ENCODE results near the gene EPHB2.
"Not testable (repeated sequence)": the region's sequence is repeated elsewhere in the genome, so short reads cannot be mapped to it uniquely, and the experiment has no call there.

The EPHB2 gene

GRCh38 chr1:22671999-22672398 lies 38.6 kb upstream of the EPHB2 start:
- TF ChIP-seq CTCF (IDR thresholded peaks at IDR 0.05; ENCODE audit: low read depth, low read length) = no peak
- DNase-seq (ENCODE audit: extremely low read depth, low read depth) = no peak

- peak; percentile 88 for TF ChIP-seq CTCF (IDR thresholded peaks at IDR 0.05; ENCODE audit: low read depth, low read length)
- DNase-seq (ENCODE audit: extremely low read depth, low read depth) = peak; percentile 23
These were observed 36.9 kb upstream of the EPHB2 start for GRCh38 chr1:22673486-22674409.

GRCh38 chr1:22674410-22674749 lies 36.3 kb upstream of the EPHB2 start:
- DNase-seq (ENCODE audit: extremely low read depth, low read depth) = no peak
- no peak for TF ChIP-seq CTCF (IDR thresholded peaks at IDR 0.05; ENCODE audit: low read depth, low read length)

- not testable (repeated sequence) for DNase-seq (ENCODE audit: extremely low read depth, low read depth)
These were observed 34.5 kb upstream of the EPHB2 start for GRCh38 chr1:22676151-22676550.

- DNase-seq (ENCODE audit: extremely low read depth, low read depth) = no peak
- no peak for TF ChIP-seq CTCF (IDR thresholded peaks at IDR 0.05; ENCODE audit: low read depth, low read length)
These were observed 33.6 kb upstream of the EPHB2 start for GRCh38 chr1:22676916-22677583.

GRCh38 chr1:22677931-22678896 lies 32.4 kb upstream of the EPHB2 start:
- TF ChIP-seq CTCF (IDR thresholded peaks at IDR 0.05; ENCODE audit: low read depth, low read length) = no peak
- no peak for DNase-seq (ENCODE audit: extremely low read depth, low read depth)

GRCh38 chr1:22680726-22681125 lies 29.9 kb upstream of the EPHB2 start:
- no peak for TF ChIP-seq CTCF (IDR thresholded peaks at IDR 0.05; ENCODE audit: low read depth, low read length)
- DNase-seq (ENCODE audit: extremely low read depth, low read depth) = no peak
